Natural killer cell treated with Interleukin-12 subunit alpha and Interleukin-12 subunit beta and Interleukin-15 and Interleukin-18, amount 100 ng/mL, for 72 hours (primary cell): ENCODE results near the gene SPIN2A. TPM values are rescaled to one million over a fixed set of nuclear protein-coding genes. Genes with fewer than 3 reads are reported as not detected.
"Not testable (repeated sequence)": the region's sequence is repeated elsewhere in the genome, so short reads cannot be mapped to it uniquely, and the experiment has no call there.

ENCODE experiments used
- ATAC-seq, 2 donors: fragments of 150-1000 bp; cut with Tn5 transposase in 1 of 2; sonication (Bioruptor Pico), chemical (Tn5 transposase) in 1 of 2; 2 replicates each; pipeline ENCODE4 v1.10.0; 2021
- DNase-seq: peaks from one replicate; pipeline ENCODE4 v3.0.0; 2022; ENCODE audit warnings: low spot score
- H3K27ac Mint-ChIP-seq, 2 donors: 1 replicate in 1 of 2; 2 replicates in 1 of 2; pipeline ENCODE4 v1.8.0; 2022; ENCODE audit warnings: mixed read lengths in 2 of 2, mild to moderate bottlenecking in 1 of 2, moderate library complexity in 1 of 2
- H3K27me3 Mint-ChIP-seq, 2 donors: 1 replicate in 1 of 2; 2 replicates in 1 of 2; pipeline ENCODE4 v1.8.0; 2022; ENCODE audit warnings: mixed read lengths in 2 of 2
- H3K36me3 Mint-ChIP-seq: one replicate; pipeline ENCODE4 v1.8.0; 2022; ENCODE audit warnings: mixed read lengths
- H3K4me1 Mint-ChIP-seq, 2 donors: 1 replicate in 1 of 2; 2 replicates in 1 of 2; pipeline ENCODE4 v1.8.0; 2022; ENCODE audit warnings: low read depth in 2 of 2, mixed read lengths in 2 of 2, mild to moderate bottlenecking in 1 of 2
- H3K4me3 Mint-ChIP-seq: one replicate; pipeline ENCODE4 v1.8.0; 2022; ENCODE audit warnings: mixed read lengths
- H3K9me3 Mint-ChIP-seq: 2 replicates; pipeline ENCODE4 v1.8.0; 2022; ENCODE audit warnings: mixed read lengths
- total RNA-seq, 2 donors: library from RNA; stranded (reverse); gene quantifications; one replicate each; pipeline ENCODE4 v1.2.3, GENCODE V29; 2022

Gene SPIN2A
- total RNA-seq = under 1 TPM; 0.50 to 0.64 TPM

GRCh38 chrX:57137073-57137472 is at the start of gene SPIN2A:
Gene SPIN2A (minus strand): TSS chrX:57137397. CDS start chrX:57136597, 800 bp downstream.
- H3K36me3 Mint-ChIP-seq, H3K27ac Mint-ChIP-seq, H3K4me3 Mint-ChIP-seq, H3K9me3 Mint-ChIP-seq, H3K4me1 Mint-ChIP-seq, ATAC-seq, DNase-seq: not testable (repeated sequence)
- H3K27me3 Mint-ChIP-seq = peaks cover 0 to 12% of the 10 kb centered on the region in 2 donors

GRCh38 chrX:57178605-57179004 is 41.4 kb upstream of the SPIN2A start:
- DNase-seq (no peak), ATAC-seq (no peak)
- Mint-ChIP-seq H3K36me3 (peaks cover 20% of the 10 kb centered on the region), H3K4me3 (no peak overlapping the region), H3K27ac (no peak overlapping the region), H3K4me1 (no peaks in the 10 kb centered on the region), H3K27me3 (peaks cover 0 to 3% of the 10 kb centered on the region in 2 donors), H3K9me3 (no peaks in the 10 kb centered on the region)

- H3K27me3 Mint-ChIP-seq = peaks cover 0 to 3% of the 10 kb centered on the region in 2 donors
- ATAC-seq = no peak
- DNase-seq = no peak
- no peaks in the 10 kb centered on the region for H3K9me3 Mint-ChIP-seq
- H3K27ac Mint-ChIP-seq = no peak overlapping the region
- no peak overlapping the region for H3K4me3 Mint-ChIP-seq
- H3K4me1 Mint-ChIP-seq = no peaks in the 10 kb centered on the region
- H3K36me3 Mint-ChIP-seq = peaks cover 20% of the 10 kb centered on the region
These were observed 39.9 kb upstream of the SPIN2A start for GRCh38 chrX:57177070-57177469.

GRCh38 chrX:57172544-57172943 is 35.3 kb upstream of the SPIN2A start:
- H3K4me1 Mint-ChIP-seq = no peaks in the 10 kb centered on the region
- H3K27me3 Mint-ChIP-seq = peaks cover 0 to 2% of the 10 kb centered on the region in 2 donors
- H3K4me3 Mint-ChIP-seq = no peak overlapping the region
- H3K9me3 Mint-ChIP-seq = no peaks in the 10 kb centered on the region
- DNase-seq (no peak), ATAC-seq (no peak)
- H3K36me3 Mint-ChIP-seq = no peaks in the 10 kb centered on the region
- no peak overlapping the region for H3K27ac Mint-ChIP-seq

GRCh38 chrX:57156397-57157049 is 19.3 kb upstream of the SPIN2A start:
- DNase-seq (no peak), ATAC-seq (no peak)
- Mint-ChIP-seq H3K27me3 (peaks cover 0 to 4% of the 10 kb centered on the region in 2 donors), H3K4me3 (no peak overlapping the region), H3K27ac (no peak overlapping the region), H3K4me1 (no peaks in the 10 kb centered on the region), H3K9me3 (peaks cover 4% of the 10 kb centered on the region), H3K36me3 (peaks cover 23% of the 10 kb centered on the region)

GRCh38 chrX:57155171-57155570 is 18.0 kb upstream of the SPIN2A start:
- H3K4me3 Mint-ChIP-seq = no peak overlapping the region
- no peaks in the 10 kb centered on the region for H3K9me3 Mint-ChIP-seq
- no peak for ATAC-seq
- peaks cover 0 to 6% of the 10 kb centered on the region in 2 donors for H3K27me3 Mint-ChIP-seq
- peaks cover 18% of the 10 kb centered on the region for H3K36me3 Mint-ChIP-seq
- no peak overlapping the region for H3K27ac Mint-ChIP-seq
- no peak for DNase-seq
- H3K4me1 Mint-ChIP-seq = no peaks in the 10 kb centered on the region

- not testable (repeated sequence) for H3K4me3 Mint-ChIP-seq, H3K27ac Mint-ChIP-seq, H3K27me3 Mint-ChIP-seq, DNase-seq, H3K4me1 Mint-ChIP-seq, ATAC-seq, H3K9me3 Mint-ChIP-seq
- peaks cover 30% of the 10 kb centered on the region for H3K36me3 Mint-ChIP-seq
These were observed 15.0 kb upstream of the SPIN2A start for GRCh38 chrX:57152222-57152621.

GRCh38 chrX:57138674-57139073 is 1.5 kb upstream of the SPIN2A start:
- no peak for DNase-seq
- Mint-ChIP-seq H3K4me3 (no peak overlapping the region), H3K36me3 (no peaks in the 10 kb centered on the region), H3K9me3 (no peaks in the 10 kb centered on the region), H3K27me3 (peaks cover 0 to 12% of the 10 kb centered on the region in 2 donors), H3K27ac (no peak overlapping the region), H3K4me1 (peaks cover 0 to 6% of the 10 kb centered on the region in 2 donors)
- ATAC-seq = no peak

GRCh38 chrX:57137501-57137900 is 304 bp upstream of the SPIN2A start:
- peaks cover 0 to 6% of the 10 kb centered on the region in 2 donors for H3K4me1 Mint-ChIP-seq
- H3K9me3 Mint-ChIP-seq = no peaks in the 10 kb centered on the region
- ATAC-seq (no peak), DNase-seq (no peak)
- H3K27me3 Mint-ChIP-seq = peaks cover 0 to 12% of the 10 kb centered on the region in 2 donors
- H3K36me3 Mint-ChIP-seq = no peaks in the 10 kb centered on the region
- no peak overlapping the region for H3K27ac Mint-ChIP-seq
- no peak overlapping the region for H3K4me3 Mint-ChIP-seq

- not testable (repeated sequence) for H3K4me1 Mint-ChIP-seq, ATAC-seq, H3K36me3 Mint-ChIP-seq
These were observed 608 bp downstream of the SPIN2A start for GRCh38 chrX:57136589-57136988.

GRCh38 chrX:57135287-57135686 is 1.9 kb downstream of the SPIN2A start:
- Mint-ChIP-seq H3K4me1 (no peaks in the 10 kb centered on the region), H3K27me3 (peaks cover 0 to 12% of the 10 kb centered on the region in 2 donors), H3K4me3 (no peak overlapping the region), H3K36me3 (no peaks in the 10 kb centered on the region), H3K27ac (no peak overlapping the region), H3K9me3 (no peaks in the 10 kb centered on the region)
- no peak for ATAC-seq
- DNase-seq = no peak

More at GRCh38 chrX:57136589-57136988, 608 bp downstream of the SPIN2A start:
- H3K27me3 Mint-ChIP-seq = peaks cover 0 to 12% of the 10 kb centered on the region in 2 donors
- H3K9me3 Mint-ChIP-seq, H3K27ac Mint-ChIP-seq, H3K4me3 Mint-ChIP-seq, DNase-seq: not testable (repeated sequence)

- Mint-ChIP-seq H3K4me1 (no peaks in the 10 kb centered on the region), H3K27me3 (peaks cover 0 to 12% of the 10 kb centered on the region in 2 donors), H3K9me3 (no peaks in the 10 kb centered on the region), H3K36me3 (no peaks in the 10 kb centered on the region), H3K27ac (no peak overlapping the region), H3K4me3 (no peak overlapping the region)
- DNase-seq (no peak), ATAC-seq (no peak)
These were observed 2.5 kb downstream of the SPIN2A start for GRCh38 chrX:57134702-57135101.

GRCh38 chrX:57133706-57134105 is 3.5 kb downstream of the SPIN2A start:
- Mint-ChIP-seq H3K27ac (no peak overlapping the region), H3K36me3 (no peaks in the 10 kb centered on the region), H3K9me3 (no peaks in the 10 kb centered on the region), H3K27me3 (peaks cover 0 to 12% of the 10 kb centered on the region in 2 donors), H3K4me1 (no peaks in the 10 kb centered on the region), H3K4me3 (no peak overlapping the region)
- DNase-seq (no peak), ATAC-seq (no peak)

- H3K27me3 Mint-ChIP-seq, H3K9me3 Mint-ChIP-seq, H3K4me3 Mint-ChIP-seq, DNase-seq, H3K36me3 Mint-ChIP-seq, H3K27ac Mint-ChIP-seq, H3K4me1 Mint-ChIP-seq, ATAC-seq: not testable (repeated sequence)
These were observed 3.9 kb downstream of the SPIN2A start for GRCh38 chrX:57133284-57133683.

- H3K9me3 Mint-ChIP-seq = no peaks in the 10 kb centered on the region
- no peak overlapping the region for H3K27ac Mint-ChIP-seq
- no peak for ATAC-seq
- peaks cover 0 to 6% of the 10 kb centered on the region in 2 donors for H3K27me3 Mint-ChIP-seq
- H3K4me3 Mint-ChIP-seq = no peak overlapping the region
- no peaks in the 10 kb centered on the region for H3K36me3 Mint-ChIP-seq
- no peaks in the 10 kb centered on the region for H3K4me1 Mint-ChIP-seq
- no peak for DNase-seq
These were observed 5.2 kb downstream of the SPIN2A start for GRCh38 chrX:57132046-57132445.
